SK-N-SH treated with all-trans-retinoic acid at 6 μM for 48 hours (cell line): ENCODE data around the gene FABP1.

Source experiments
- ATAC-seq: fragments of 200-7000 bp; cut with Tn5 transposase; 3 replicates; pipeline ENCODE4 v1.9.1; 2020; ENCODE audit warnings: mild to moderate bottlenecking, moderate library complexity
- ARNTL ChIP-seq: fragments of 450-650 bp; formaldehyde crosslinking; IDR thresholded peaks from 2 replicates; pipeline ENCODE4 v1.5.0; 2020; ENCODE audit warnings: low read depth, mild to moderate bottlenecking, moderate library complexity, borderline replicate concordance
- CREB5 ChIP-seq: fragments of 250-450 bp; sonication (Bioruptor Pico); IDR thresholded peaks from 2 replicates; pipeline ENCODE4 v1.5.1; 2020; ENCODE audit warnings: low read depth, mild to moderate bottlenecking, moderate library complexity
- CSDC2 ChIP-seq: fragments of 250-450 bp; sonication (Bioruptor Pico); IDR thresholded peaks from 2 replicates; pipeline ENCODE4 v1.5.0; 2020; ENCODE audit warnings: mild to moderate bottlenecking, moderate library complexity
- CSRNP3 ChIP-seq: fragments of 250-450 bp; sonication (Bioruptor Pico); IDR thresholded peaks from 2 replicates; pipeline ENCODE4 v1.5.1; 2021; ENCODE audit warnings: mild to moderate bottlenecking, moderate library complexity
- ESRRG ChIP-seq: fragments of 250-450 bp; sonication (Bioruptor Pico); IDR thresholded peaks from 2 replicates; pipeline ENCODE4 v1.6.1; 2021; ENCODE audit warnings: mild to moderate bottlenecking
- GLIS3 ChIP-seq: fragments of 250-450 bp; sonication (Bioruptor Pico); IDR thresholded peaks from 2 replicates; pipeline ENCODE4 v1.5.0; 2020; ENCODE audit warnings: mild to moderate bottlenecking, moderate library complexity
- ISL1 ChIP-seq: fragments of 250-450 bp; sonication (Bioruptor Pico); IDR thresholded peaks from 2 replicates; pipeline ENCODE4 v2.1.2; 2022; ENCODE audit warnings: mild to moderate bottlenecking, moderate library complexity
- OSR1 ChIP-seq: fragments of 250-450 bp; sonication (Bioruptor Pico); IDR thresholded peaks from 2 replicates; pipeline ENCODE4 v1.8.0; 2022; ENCODE audit warnings: moderate library complexity, mild to moderate bottlenecking, inconsistent platforms
- POU6F1 ChIP-seq: fragments of 250-450 bp; sonication (Bioruptor Pico); IDR thresholded peaks from 2 replicates; pipeline ENCODE4 v1.8.0; 2021; ENCODE audit warnings: low read depth, mild to moderate bottlenecking, moderate library complexity, borderline replicate concordance
- RARB ChIP-seq: fragments of 250-450 bp; sonication (Bioruptor Pico); IDR thresholded peaks from 2 replicates; pipeline ENCODE4 v1.8.0; 2021; ENCODE audit warnings: mild to moderate bottlenecking, moderate library complexity
- TCF4 ChIP-seq: fragments of 250-450 bp; sonication (Bioruptor Pico); IDR thresholded peaks from 2 replicates; pipeline ENCODE4 v1.8.0; 2021; ENCODE audit warnings: mild to moderate bottlenecking, moderate library complexity, borderline replicate concordance
- TOX ChIP-seq: fragments of 250-450 bp; sonication (Bioruptor Pico); IDR thresholded peaks from 2 replicates; pipeline ENCODE4 v1.8.0; 2021; ENCODE audit warnings: mild to moderate bottlenecking, moderate library complexity, borderline replicate concordance
- TSHZ2 ChIP-seq: fragments of 250-450 bp; sonication (Bioruptor Pico); IDR thresholded peaks from 2 replicates; pipeline ENCODE4 v1.5.0; 2020; ENCODE audit warnings: mild to moderate bottlenecking, moderate library complexity
- ZC3H10 ChIP-seq: fragments of 250-450 bp; sonication (Bioruptor Pico); IDR thresholded peaks from 2 replicates; pipeline ENCODE4 v1.5.1; 2021; ENCODE audit warnings: mild to moderate bottlenecking, moderate library complexity
- ZFP3 ChIP-seq: fragments of 250-450 bp; sonication (Bioruptor Pico); IDR thresholded peaks from 2 replicates; pipeline ENCODE4 v1.5.0; 2020; ENCODE audit warnings: mild to moderate bottlenecking, moderate library complexity
- ZNF70 ChIP-seq: fragments of 450-650 bp; formaldehyde crosslinking; IDR thresholded peaks from 2 replicates; pipeline ENCODE4 v1.5.0; 2020; ENCODE audit warnings: mild to moderate bottlenecking, moderate library complexity
- ZNF8 ChIP-seq: fragments of 450-650 bp; formaldehyde crosslinking; IDR thresholded peaks from 2 replicates; pipeline ENCODE4 v1.5.0; 2020; ENCODE audit warnings: mild to moderate bottlenecking, moderate library complexity

Gene FABP1

GRCh38 chr2:88113069-88113468 is 14.8 kb downstream of the FABP1 start (continued):
- TF ChIP-seq CREB5, result no peak
- TF ChIP-seq CSRNP3 (CRISPR knock-in tag), result no peak

- TF ChIP-seq ZNF70 (CRISPR knock-in tag) (no peak), TSHZ2 (no peak)
- ATAC-seq, result no peak
Observed at GRCh38 chr2:88110830-88111229, 17.0 kb downstream of the FABP1 start.

- TF ChIP-seq TOX (CRISPR knock-in tag), result no peak
- no peak for TF ChIP-seq GLIS3 (CRISPR knock-in tag)
- TF ChIP-seq TCF4 (CRISPR knock-in tag), result no peak
- ATAC-seq, result no peak
Observed at GRCh38 chr2:88108796-88109195, 19.1 kb downstream of the FABP1 start.

GRCh38 chr2:88100489-88100858 is 27.4 kb downstream of the FABP1 start:
- ATAC-seq, result no peak
- TF ChIP-seq GLIS3 (CRISPR knock-in tag) (no peak), RARB (CRISPR knock-in tag) (no peak), ZNF8 (no peak), ESRRG (CRISPR knock-in tag) (no peak)

- no peak for ATAC-seq
- TF ChIP-seq GLIS3 (CRISPR knock-in tag) (no peak), ISL1 (CRISPR knock-in tag) (peak; percentile 37)
Observed at GRCh38 chr2:88099798-88100488, 27.9 kb downstream of the FABP1 start.

- no peak for TF ChIP-seq ISL1 (CRISPR knock-in tag)
- TF ChIP-seq GLIS3 (CRISPR knock-in tag), result no peak
- TF ChIP-seq ZC3H10 (CRISPR knock-in tag), result no peak
- TF ChIP-seq TOX (CRISPR knock-in tag), result no peak
- TF ChIP-seq TCF4 (CRISPR knock-in tag), result no peak
- no peak for TF ChIP-seq POU6F1 (CRISPR knock-in tag)
- TF ChIP-seq ZFP3 (CRISPR knock-in tag), result no peak
- TF ChIP-seq TSHZ2, result no peak
- no peak for TF ChIP-seq CSDC2
- no peak for TF ChIP-seq OSR1 (CRISPR knock-in tag)
- no peak for TF ChIP-seq RARB (CRISPR knock-in tag)
- no peak for TF ChIP-seq ARNTL
- ATAC-seq, result no peak
Observed at GRCh38 chr2:88098558-88098900, 29.3 kb downstream of the FABP1 start.
